Hematopoietic multipotent progenitor cell treated with erythropoietin and hydrocortisone succinate and interleukin-3 and kit ligand, for 15 days (in vitro differentiated cells): ENCODE measurements around the gene ASIP.
"Not testable (repeated sequence)": the region's sequence is repeated elsewhere in the genome, so short reads cannot be mapped to it uniquely, and the experiment has no call there.

ENCODE experiments used
- DNase-seq: peaks from one replicate; pipeline ENCODE4 v3.0.0-alpha.2; 2015; ENCODE audit warnings: low spot score

ASIP gene

DNA sequence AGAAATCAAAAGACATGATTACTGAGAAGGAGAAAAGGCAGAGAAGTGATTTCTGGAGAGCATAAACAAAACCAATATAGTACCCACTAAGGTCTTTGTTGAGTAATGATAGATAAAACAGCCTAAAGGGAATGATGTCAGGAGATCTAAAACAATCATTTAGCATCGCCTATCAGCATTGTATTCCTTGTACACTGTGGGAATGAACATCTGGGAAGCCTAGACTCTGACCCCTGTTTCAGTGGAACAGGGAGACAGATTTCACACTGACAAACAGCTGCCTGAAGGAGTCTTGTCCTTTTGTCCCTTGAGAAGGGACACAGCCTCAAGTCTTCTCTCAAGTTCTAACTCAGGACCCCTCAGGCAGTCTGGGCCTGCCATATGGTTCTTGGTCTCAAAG, 1.7 kb downstream of the ASIP start:
- DNase-seq, result no peak

DNA sequence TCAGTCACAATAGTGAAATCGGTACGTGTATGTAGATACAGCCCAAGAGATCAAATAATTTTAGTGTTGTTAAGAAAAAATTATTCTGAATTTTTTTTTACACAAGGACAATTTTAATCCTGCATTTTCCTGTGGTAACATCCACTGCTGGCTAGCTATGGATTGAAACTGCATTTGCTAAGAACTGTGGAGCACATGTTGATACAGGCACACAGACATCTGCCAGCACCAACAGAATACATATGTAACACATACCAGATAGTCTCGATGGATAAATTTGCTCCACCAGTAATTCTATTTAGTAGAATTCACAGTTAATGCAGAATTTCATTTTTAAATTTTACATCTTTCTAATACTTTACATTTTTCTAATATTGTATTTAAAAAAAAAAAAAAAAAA, 2.2 kb downstream of the ASIP start:
- DNase-seq, result no peak

- DNase-seq, result no peak
These were observed 5.0 kb downstream of the ASIP start for GRCh38 chr20:34246126-34246626.

- DNase-seq, result no peak
These were observed 8.1 kb downstream of the ASIP start for GRCh38 chr20:34249291-34249690.

DNA sequence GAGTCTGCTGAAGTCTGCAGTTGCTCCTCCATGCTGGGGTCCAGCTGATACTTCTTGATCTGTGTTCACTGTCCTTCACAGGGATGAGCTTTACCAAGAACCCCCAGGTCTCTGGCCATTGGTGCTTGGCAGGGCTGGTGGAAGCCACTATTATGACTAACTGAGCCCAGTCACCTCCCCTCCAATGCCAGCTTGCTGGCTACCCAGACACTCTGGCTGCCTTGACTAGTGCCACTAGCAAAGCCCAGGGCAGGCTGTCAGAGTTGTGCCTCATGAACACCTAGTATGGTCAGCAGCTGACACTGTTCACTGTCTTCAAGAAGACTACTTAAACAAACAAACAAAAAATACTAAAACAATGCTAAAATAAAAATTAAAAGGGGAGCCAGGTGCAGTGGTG, 8.8 kb downstream of the ASIP start:
- DNase-seq, result no peak

- DNase-seq, result no peak
These were observed 10.4 kb downstream of the ASIP start for GRCh38 chr20:34251619-34252018.

- DNase-seq, result not testable (repeated sequence)
These were observed 11.3 kb downstream of the ASIP start for GRCh38 chr20:34252431-34253086.

GRCh38 chr20:34254979-34255378, 13.8 kb downstream of the ASIP start:
- DNase-seq, result no peak

GRCh38 chr20:34256629-34257124, 15.5 kb downstream of the ASIP start:
- DNase-seq, result no peak

DNA sequence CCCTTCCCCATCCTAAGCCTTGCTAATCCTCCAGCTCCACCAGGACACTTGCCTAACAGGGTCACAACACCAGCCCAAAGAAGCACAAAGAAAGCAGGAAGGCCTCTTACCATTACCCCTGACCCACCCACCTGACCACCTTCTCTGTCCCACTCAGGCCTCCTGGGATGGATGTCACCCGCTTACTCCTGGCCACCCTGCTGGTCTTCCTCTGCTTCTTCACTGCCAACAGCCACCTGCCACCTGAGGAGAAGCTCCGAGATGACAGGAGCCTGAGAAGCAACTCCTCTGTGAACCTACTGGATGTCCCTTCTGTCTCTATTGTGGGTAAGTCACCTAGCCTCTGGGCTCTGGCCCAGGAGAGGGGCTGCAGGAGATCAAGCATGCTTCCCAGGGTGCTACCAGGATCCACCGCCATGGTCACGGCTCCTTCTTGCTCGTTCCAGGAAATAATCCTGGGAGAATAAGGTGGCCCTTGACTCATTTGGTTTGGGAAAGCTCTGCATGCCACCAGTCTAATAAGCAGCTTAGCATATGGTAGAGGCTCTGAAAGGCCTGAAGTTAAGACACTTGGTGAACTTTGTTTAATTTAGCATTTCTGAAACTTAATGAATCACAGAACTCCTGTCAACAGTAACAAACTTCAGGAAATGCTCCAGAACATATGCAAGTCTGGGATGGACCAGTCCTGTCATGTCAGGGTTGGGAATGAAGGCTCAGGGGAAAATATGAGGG, 19.2 kb downstream of the ASIP start:
- no peak for DNase-seq

DNA sequence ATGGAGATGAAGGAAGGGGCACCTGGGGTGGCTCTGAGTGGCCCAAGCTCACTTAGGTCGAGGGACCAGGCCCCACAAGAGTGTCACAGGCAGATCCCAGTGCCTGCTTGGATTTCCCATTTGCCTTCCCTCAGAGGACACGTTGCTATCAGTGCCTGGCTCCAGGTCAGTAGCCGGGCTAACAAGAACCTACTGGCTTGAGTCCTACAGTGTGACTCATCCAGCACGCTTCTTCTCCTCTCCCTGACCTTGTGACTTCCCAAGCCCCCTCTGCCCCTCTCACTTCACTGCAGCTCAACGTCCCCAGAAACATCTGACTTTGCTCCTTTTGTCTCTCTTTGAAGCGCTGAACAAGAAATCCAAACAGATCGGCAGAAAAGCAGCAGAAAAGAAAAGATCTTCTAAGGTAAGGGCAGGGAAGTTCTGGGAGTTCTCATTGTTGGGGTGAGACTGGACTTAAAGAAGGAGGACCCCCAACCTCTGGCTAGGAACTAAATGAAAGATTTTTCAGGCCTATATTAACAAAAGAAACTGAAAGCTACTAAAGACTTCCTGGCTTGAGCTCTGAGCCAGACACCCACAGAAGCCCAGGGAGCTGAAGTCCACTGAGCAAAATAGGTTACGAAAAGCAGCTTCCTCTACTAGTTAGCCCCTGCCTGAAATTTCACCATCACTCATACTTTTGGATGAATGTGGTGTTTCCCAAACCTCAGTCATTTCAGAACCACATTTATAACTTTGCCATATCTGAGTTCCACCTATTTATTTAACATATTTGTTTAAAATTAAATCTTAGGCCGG, 21.5 kb downstream of the ASIP start:
- no peak for DNase-seq

- not testable (repeated sequence) for DNase-seq
These were observed 22.2 kb downstream of the ASIP start for GRCh38 chr20:34263468-34263867.

GRCh38 chr20:34264141-34264540, 22.9 kb downstream of the ASIP start:
- DNase-seq, result no peak

DNA sequence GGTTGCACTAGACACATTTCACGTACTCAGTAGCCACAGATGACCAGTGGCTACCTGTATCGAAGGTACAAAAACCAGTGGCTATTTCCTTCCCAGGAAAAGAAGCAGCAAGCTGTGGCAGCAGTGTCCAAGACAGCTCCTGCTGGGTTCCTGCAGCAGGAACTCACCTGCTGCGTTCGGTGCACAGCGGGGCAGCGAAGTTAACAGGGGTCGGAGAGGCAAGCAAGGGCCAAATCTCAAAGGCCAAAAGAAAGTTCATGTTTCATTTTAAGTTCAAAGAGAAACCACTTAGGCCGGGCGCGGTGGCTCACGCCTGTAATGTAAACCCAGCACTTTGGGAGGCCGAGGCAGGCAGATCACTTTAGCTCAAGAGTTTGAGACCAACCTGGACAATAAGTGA, 26.9 kb downstream of the ASIP start:
- DNase-seq, result no peak

- DNase-seq, result no peak
These were observed 27.8 kb downstream of the ASIP start for GRCh38 chr20:34268851-34269636.

DNA sequence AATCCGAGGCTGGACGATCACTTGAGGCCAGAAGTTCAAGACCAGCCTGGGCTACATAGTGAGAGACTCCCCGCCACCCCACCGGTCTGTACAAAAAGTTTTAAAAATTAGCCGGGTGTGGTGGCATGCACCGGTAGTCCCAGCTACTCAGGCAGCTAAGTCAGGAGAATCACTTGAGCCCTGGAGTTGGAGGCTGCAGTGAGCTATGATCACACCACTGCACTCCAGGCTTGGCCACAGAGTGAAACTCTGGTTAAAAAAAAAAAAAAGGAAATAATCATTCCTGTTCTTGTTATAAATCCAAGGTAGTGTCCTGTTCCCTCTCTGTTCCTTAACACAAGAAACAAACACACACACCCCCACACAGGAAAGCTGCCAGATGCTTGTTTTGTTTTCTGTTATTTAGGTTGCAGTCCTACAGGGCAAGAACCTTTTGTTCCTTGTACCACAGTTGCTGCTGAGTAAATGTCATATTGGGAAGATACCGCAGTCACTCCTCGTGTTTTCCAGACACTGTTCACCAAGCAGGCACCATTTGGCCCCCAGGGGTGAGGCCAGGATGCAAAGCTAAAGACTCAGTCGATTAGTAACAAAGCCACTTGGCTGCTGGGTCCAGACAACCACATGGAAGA, 28.9 kb downstream of the ASIP start:
- no peak for DNase-seq

GRCh38 chr20:34271956-34272355, 30.7 kb downstream of the ASIP start:
- no peak for DNase-seq

DNA sequence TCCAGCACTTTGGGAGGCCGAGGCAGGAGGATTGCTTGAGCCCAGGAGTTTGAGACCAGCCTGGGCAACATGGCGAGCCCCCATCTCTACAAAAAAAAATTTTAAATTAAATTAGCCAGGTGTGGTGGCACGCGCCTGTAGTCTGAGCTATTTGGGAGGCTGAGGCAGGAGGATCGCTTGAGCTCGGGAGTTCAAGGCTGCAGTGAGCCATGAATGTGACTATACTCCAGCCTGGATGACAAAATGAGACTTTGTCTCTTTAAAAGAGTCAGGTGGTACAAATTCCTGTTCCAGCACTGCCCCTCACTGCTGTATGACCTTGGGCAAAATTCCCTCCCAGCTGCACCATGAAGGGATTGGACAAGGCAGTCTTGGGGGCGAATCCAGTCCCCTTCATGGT, 33.5 kb downstream of the ASIP start:
- no peak for DNase-seq

GRCh38 chr20:34281177-34281576, 40.0 kb downstream of the ASIP start:
- no peak for DNase-seq

- no peak for DNase-seq
These were observed 40.8 kb downstream of the ASIP start for GRCh38 chr20:34282041-34282440.

GRCh38 chr20:34283844-34284243, 42.6 kb downstream of the ASIP start:
- no peak for DNase-seq
